Measurements from ENCODE around the gene AKAP9.

DNA sequence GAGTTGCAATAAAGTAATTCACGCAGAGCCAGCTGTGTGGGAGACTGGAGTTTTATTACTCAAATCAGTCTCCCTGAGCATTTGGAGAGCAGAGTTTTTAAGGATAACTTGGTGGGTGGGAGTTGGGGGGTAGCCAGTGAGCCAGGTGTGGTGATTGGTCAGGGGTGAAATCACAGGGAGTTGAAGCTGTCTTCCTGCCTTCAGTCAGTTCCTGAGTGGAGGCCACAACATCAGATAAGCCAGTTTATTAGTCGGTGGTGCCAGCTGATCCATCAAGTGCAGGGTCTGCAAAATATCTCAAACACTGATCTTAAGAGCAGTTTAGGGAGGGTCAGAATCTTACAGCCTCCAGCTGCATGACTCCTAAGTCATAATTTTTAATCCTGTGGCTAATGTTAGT lies 196.9 kb downstream of the AKAP9 start:
- TF ChIP-seq, protein P1, sequence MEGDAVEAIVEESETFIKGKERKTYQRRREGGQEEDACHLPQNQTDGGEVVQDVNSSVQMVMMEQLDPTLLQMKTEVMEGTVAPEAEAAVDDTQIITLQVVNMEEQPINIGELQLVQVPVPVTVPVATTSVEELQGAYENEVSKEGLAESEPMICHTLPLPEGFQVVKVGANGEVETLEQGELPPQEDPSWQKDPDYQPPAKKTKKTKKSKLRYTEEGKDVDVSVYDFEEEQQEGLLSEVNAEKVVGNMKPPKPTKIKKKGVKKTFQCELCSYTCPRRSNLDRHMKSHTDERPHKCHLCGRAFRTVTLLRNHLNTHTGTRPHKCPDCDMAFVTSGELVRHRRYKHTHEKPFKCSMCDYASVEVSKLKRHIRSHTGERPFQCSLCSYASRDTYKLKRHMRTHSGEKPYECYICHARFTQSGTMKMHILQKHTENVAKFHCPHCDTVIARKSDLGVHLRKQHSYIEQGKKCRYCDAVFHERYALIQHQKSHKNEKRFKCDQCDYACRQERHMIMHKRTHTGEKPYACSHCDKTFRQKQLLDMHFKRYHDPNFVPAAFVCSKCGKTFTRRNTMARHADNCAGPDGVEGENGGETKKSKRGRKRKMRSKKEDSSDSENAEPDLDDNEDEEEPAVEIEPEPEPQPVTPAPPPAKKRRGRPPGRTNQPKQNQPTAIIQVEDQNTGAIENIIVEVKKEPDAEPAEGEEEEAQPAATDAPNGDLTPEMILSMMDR (conservative IDR thresholded peaks at IDR 0.05; ENCODE audit: low read depth, low read length), result no peak
- no peak for TF ChIP-seq EZH2 (IDR thresholded peaks at IDR 0.05; ENCODE audit: borderline replicate concordance, low read depth, low read length, poor library complexity, severe bottlenecking)

All from A673 (cell line).